ENCODE results near the gene AGTPBP1.

GRCh38 chr9:85746309-85746708, 4.6 kb upstream of the AGTPBP1 start:
- TF ChIP-seq CTCF (IDR thresholded peaks at IDR 0.05) (no peak), POLR2A (IDR thresholded peaks at IDR 0.05) (no peak)
